ENCODE results near the gene KCNQ1. TPM values are rescaled to one million over a fixed set of nuclear protein-coding genes. Genes with fewer than 3 reads are reported as not detected.

The KCNQ1 gene
- total and polyA plus RNA-seq, 2 of the 13 experiments (the other 11 are each of a cell fraction or from before 2014, with no cell fraction given) = 0.02 to 0.08 TPM

- TF ChIP-seq ZBTB2 (CRISPR knock-in tag; IDR thresholded peaks at IDR 0.05; ENCODE audit: low read depth) (0 out of 2 replicates have a peak, but pooled peaks have one; percentile 61), MAX (IDR thresholded peaks at IDR 0.05) (peak; percentile 77), ZBTB26 (CRISPR knock-in tag; IDR thresholded peaks at IDR 0.05; ENCODE audit: borderline replicate concordance) (peak; percentile 80; the same call in 1 of the 2 replicates), NFIB (CRISPR knock-in tag; IDR thresholded peaks at IDR 0.05; ENCODE audit: borderline replicate concordance) (no peak), ZSCAN25 (CRISPR knock-in tag; IDR thresholded peaks at IDR 0.05) (peak; percentile 75), TAF15 (IDR thresholded peaks at IDR 0.05; ENCODE audit: low read depth, low read length, poor library complexity, severe bottlenecking) (no peak), ZNF256 (CRISPR knock-in tag; conservative IDR thresholded peaks at IDR 0.05) (peak; percentile 95), CCDC6 (CRISPR knock-in tag; IDR thresholded peaks at IDR 0.05) (peak; percentile 82; the same call in 1 of the 2 replicates), REL (CRISPR knock-in tag; conservative IDR thresholded peaks at IDR 0.05) (peak; percentile 94), JUN (CRISPR knock-in tag; IDR thresholded peaks at IDR 0.05) (no peak), REST (IDR thresholded peaks at IDR 0.05; ENCODE audit: borderline replicate concordance in 1 of 2, low read depth in 1 of 2, low read length in 2 of 2) (peak in 1 of 2 experiments; percentile 85; a peak in 2 of 4 replicates), CC2D1A (CRISPR knock-in tag; IDR thresholded peaks at IDR 0.05) (no peak), MYC (CRISPR knock-in tag; IDR thresholded peaks at IDR 0.05; ENCODE audit: borderline replicate concordance) (peak; percentile 87; the same call in 1 of the 2 replicates), ZNF512 (CRISPR knock-in tag; IDR thresholded peaks at IDR 0.05) (no peak), ZNF17 (CRISPR knock-in tag; IDR thresholded peaks at IDR 0.05) (no peak), ZNF124 (CRISPR knock-in tag; IDR thresholded peaks at IDR 0.05) (no peak; the same call in 1 of the 2 replicates), ZIK1 (CRISPR knock-in tag; IDR thresholded peaks at IDR 0.05; ENCODE audit: borderline replicate concordance, low read depth) (peak; percentile 97), IRF1 (CRISPR knock-in tag; IDR thresholded peaks at IDR 0.05; ENCODE audit: low read depth) (no peak), PHF20 (CRISPR knock-in tag; IDR thresholded peaks at IDR 0.05) (no peak; the same call in 1 of the 2 replicates)
These were observed 255.0 kb downstream of the KCNQ1 start, which contains the start of gene KCNQ1OT1 (continued) for GRCh38 chr11:2699531-2700414.

All from HepG2 (cell line).